GM12878 (cell line): ENCODE measurements around the gene TSLP. TPM values are rescaled to one million over a fixed set of nuclear protein-coding genes. Genes with fewer than 3 reads are reported as not detected.

Source experiments
- ATAC-seq: fragments of 200-7000 bp; cut with Tn5 transposase; 3 replicates; pipeline ENCODE4 v1.9.1; 2020; ENCODE audit warnings: mild to moderate bottlenecking, moderate library complexity
- BruUV-seq: library from RNA; stranded (reverse); fragments of 400-500 nt; replicated peaks from 2 replicates; lab custom pipeline; 2021; lab: Mats Ljungman, UMichigan
- CTCF ChIA-PET: fragments of 300-600 bp; sonication (Branson Sonifier 250); formaldehyde crosslinking; extraction: SDS; loops from one replicate; lab custom pipeline; 2021; ENCODE audit warnings: inconsistent platforms; lab: Yijun Ruan, JAX
- POLR2A ChIA-PET: fragments of 350-600 bp; formaldehyde crosslinking; extraction: SDS; loops from one replicate; lab custom pipeline; 2021; ENCODE audit warnings: inconsistent platforms; lab: Charles Lee
- RAD21 ChIA-PET: fragments of 300-600 bp; sonication (Branson Sonifier 250); formaldehyde crosslinking; loops from one replicate; lab custom pipeline; 2023; ENCODE audit warnings: antibody characterized with exemption; ENCODE audit not compliant: unreplicated experiment; lab: Charles Lee
- SMC1A ChIA-PET: fragments of 300-600 bp; sonication (Branson Sonifier 250); formaldehyde crosslinking; loops from one replicate; lab custom pipeline; 2023; ENCODE audit not compliant: unreplicated experiment, uncharacterized antibody; lab: Charles Lee
- DNase-seq: peaks from one replicate; pipeline ENCODE4 v3.0.0-alpha.2; 2011; ENCODE audit warnings: low read depth, low spot score
- FAIRE-seq: peaks from 3 replicates; lab custom pipeline; 2011; peaks lifted over from hg19 to GRCh38; lab: Jason Lieb, UNC
- H2AFZ ChIP-seq: 2 replicates; pipeline ENCODE4 v1.6.0; 2011; ENCODE audit warnings: low read depth, low read length, control low read depth; ENCODE audit not compliant: control insufficient read depth
- H3K27ac ChIP-seq: 2 replicates; pipeline ENCODE4 v1.5.1; 2011; ENCODE audit warnings: control low read depth; ENCODE audit not compliant: control insufficient read depth, insufficient read depth
- H3K27me3 ChIP-seq, 2 experiments: replicated peaks in 1 of 2; 2 replicates each; pipeline versions ENCODE4 v1.6.0 to v1.6.1; 2011; ENCODE audit warnings: low read length in 1 of 2; ENCODE audit not compliant: control insufficient read depth in 2 of 2, insufficient read depth in 2 of 2
- H3K36me3 ChIP-seq, 2 experiments: 2 replicates each; pipeline ENCODE4 v1.5.1; 2011; ENCODE audit warnings: low read length in 1 of 2; ENCODE audit not compliant: control insufficient read depth in 2 of 2, insufficient read depth in 2 of 2
- H3K4me1 ChIP-seq: 2 replicates; pipeline ENCODE4 v1.6.1; 2011; ENCODE audit warnings: mild to moderate bottlenecking, low read length, moderate library complexity, mixed read lengths; ENCODE audit not compliant: control insufficient read depth, insufficient read depth
- H3K4me2 ChIP-seq: 2 replicates; pipeline ENCODE4 v1.6.0; 2011; ENCODE audit warnings: control low read depth; ENCODE audit not compliant: control insufficient read depth, insufficient read depth
- H3K4me3 ChIP-seq: fragments of 200-600 bp; sonication (generic); 2 replicates; pipeline ENCODE4 v1.5.1; 2016
- H3K79me2 ChIP-seq: 2 replicates; pipeline ENCODE4 v1.6.0; 2011; ENCODE audit warnings: low read length; ENCODE audit not compliant: control insufficient read depth, insufficient read depth
- H3K9ac ChIP-seq: 2 replicates; pipeline ENCODE4 v1.8.0; 2011; ENCODE audit warnings: low read length, control low read depth, mixed read lengths; ENCODE audit not compliant: control insufficient read depth, insufficient read depth
- H3K9me3 ChIP-seq: replicated peaks from 3 replicates; pipeline ENCODE4 v1.5.1; 2011; ENCODE audit warnings: mild to moderate bottlenecking, low read length; ENCODE audit not compliant: control insufficient read depth, insufficient read depth
- H4K20me1 ChIP-seq: 2 replicates; pipeline ENCODE4 v1.6.0; 2011; ENCODE audit not compliant: control insufficient read depth, insufficient read depth
- BMI1 ChIP-seq: fragments of 450-650 bp; IDR thresholded peaks from 2 replicates; pipeline ENCODE4 v1.6.1; 2016; ENCODE audit warnings: mild to moderate bottlenecking, moderate library complexity, borderline replicate concordance
- CHD1 ChIP-seq: IDR thresholded peaks from 2 replicates; pipeline ENCODE4 v1.6.1; 2012; ENCODE audit warnings: low read depth, low read length, improper control_type of control experiment
- ETV6 ChIP-seq, 2 experiments: fragments of 450-650 bp in 1 of 2; IDR thresholded peaks in 1 of 2; conservative IDR thresholded peaks in 1 of 2; 2 replicates each; pipeline ENCODE4 v1.6.1; 2014; ENCODE audit warnings: antibody characterized with exemption in 1 of 2, borderline replicate concordance in 1 of 2, low read depth in 1 of 2, mild to moderate bottlenecking in 1 of 2, moderate library complexity in 1 of 2
- KAT2A ChIP-seq: conservative IDR thresholded peaks from 2 replicates; pipeline ENCODE4 v1.6.1; 2011; ENCODE audit warnings: low read depth, low read length; ENCODE audit not compliant: control insufficient read depth
- LARP7 ChIP-seq: fragments of 450-650 bp; IDR thresholded peaks from 2 replicates; pipeline ENCODE4 v1.6.1; 2017; ENCODE audit warnings: mild to moderate bottlenecking
- NBN ChIP-seq: fragments of 450-650 bp; IDR thresholded peaks from 2 replicates; pipeline ENCODE4 v1.6.1; 2016
- NFIC ChIP-seq: IDR thresholded peaks from 2 replicates; pipeline ENCODE4 v1.6.1; 2012; ENCODE audit warnings: low read depth, mild to moderate bottlenecking, inconsistent platforms, low read length, moderate library complexity
- NFYB ChIP-seq: IDR thresholded peaks from 2 replicates; pipeline ENCODE4 v1.6.1; 2011; ENCODE audit warnings: low read depth, mild to moderate bottlenecking, low read length, improper control_type of control experiment, moderate library complexity; ENCODE audit not compliant: insufficient read depth
- POLR2A ChIP-seq: IDR thresholded peaks from 2 replicates; pipeline ENCODE4 v1.6.1; 2011; ENCODE audit warnings: low read depth, mild to moderate bottlenecking, low read length
- RCOR1 ChIP-seq: conservative IDR thresholded peaks from 2 replicates; pipeline ENCODE4 v1.6.1; 2012; ENCODE audit warnings: low read depth, low read length, improper control_type of control experiment
- SMARCA5 ChIP-seq: fragments of 450-650 bp; IDR thresholded peaks from 2 replicates; pipeline ENCODE4 v1.6.1; 2017; ENCODE audit warnings: mild to moderate bottlenecking
- WGBS: methylation state at CpG from one replicate; pipeline ENCODE4 v1.1.6; 2016; ENCODE audit warnings: low lambda C conversion rate; ENCODE audit not compliant: insufficient replicate concordance, insufficient coverage; ENCODE audit errors: missing lambda C conversion rate; 5-methylcytosine and 5-hydroxymethylcytosine counted together
- in situ Hi-C: fragments of 300-500 bp; cut with MboI; formaldehyde crosslinking; loops from 9 replicates; pipeline ENCODE4 v1.14.3; 2018; ENCODE audit warnings: mixed read lengths
- intact Hi-C: fragments of 100-400 bp; cut with micrococcal nuclease; formaldehyde crosslinking; loops from one replicate; pipeline ENCODE4 v1.14.2; 2022; ENCODE audit not compliant: unreplicated experiment
- polyA plus RNA-seq, 11 experiments: library from polyadenylated mRNA; depleted of rRNA in 4 of 11; unstranded in 6 of 11; stranded (reverse) in 5 of 11; fragments of >200 nt; fragmentation: Nextera tagmentation in 4 of 11; fragmentation: Illumina TruSeq in 1 of 11; extraction: Ambion mirVana in 4 of 11; extraction: Trizol in 1 of 11; gene quantifications; 1 replicate in 1 of 11; 2 replicates in 10 of 11; pipeline versions ENCODE4 v1.2.1 to v1.2.3, GENCODE V29; 2011 to 2016; ENCODE audit warnings: inconsistent platforms in 2 of 11, missing spikeins in 2 of 11, low read depth in 1 of 11
- total RNA-seq, 4 experiments: library from RNA; depleted of rRNA in 3 of 4; stranded (reverse); fragments of >200 nt in 3 of 4; fragmentation: Illumina TruSeq in 1 of 4; extraction: Trizol in 1 of 4; gene quantifications; 2 replicates each; pipeline versions ENCODE4 v1.2.1 to v1.2.3, GENCODE V29; 2013 to 2021
- TF ChIP-seq, protein P1 (sequence below): fragments of 450-650 bp; IDR thresholded peaks from 2 replicates; pipeline ENCODE4 v1.6.1; 2017; ENCODE audit warnings: mild to moderate bottlenecking, moderate library complexity
- TF ChIP-seq, protein P2 (sequence below): IDR thresholded peaks from 2 replicates; pipeline ENCODE4 v1.6.1; 2011; ENCODE audit warnings: borderline replicate concordance, low read depth, mild to moderate bottlenecking, moderate library complexity, low read length; ENCODE audit not compliant: insufficient read depth, poor library complexity, severe bottlenecking
- TF ChIP-seq, protein P3 (sequence below): IDR thresholded peaks from 2 replicates; pipeline ENCODE4 v1.6.1; 2011; ENCODE audit warnings: low read depth, low read length, improper control_type of control experiment, borderline replicate concordance
- TF ChIP-seq, protein P4 (sequence below): fragments of 450-650 bp; formaldehyde crosslinking; IDR thresholded peaks from 2 replicates; pipeline ENCODE4 v1.4.0; 2020; ENCODE audit warnings: mild to moderate bottlenecking, moderate library complexity

TSLP gene
- total and polyA plus RNA-seq, 10 of the 15 experiments (the other 5 are each of a cell fraction or from before 2014, with no cell fraction given): 0.05 to 0.32 TPM; not detected in 8

DNA sequence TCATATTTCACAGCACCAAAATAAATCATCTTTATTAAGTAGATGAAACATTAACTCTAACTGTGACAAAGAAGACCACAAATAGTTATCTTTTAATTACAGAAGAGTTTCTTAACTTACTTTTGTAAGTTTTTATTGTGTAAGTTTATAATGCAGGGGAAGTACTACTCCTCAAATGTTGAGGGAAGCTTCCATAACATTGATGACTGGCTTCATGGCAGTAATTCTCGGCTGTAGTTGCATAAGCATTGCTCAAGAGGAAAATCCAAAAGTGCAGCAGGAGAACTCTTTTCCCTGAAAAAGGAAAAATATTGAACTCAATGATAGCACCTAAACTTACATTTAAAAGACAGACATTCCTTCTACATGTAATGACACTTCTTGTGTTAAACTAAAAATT is 4.6 kb downstream of the TSLP start:
- ATAC-seq: no peak
- H2AFZ ChIP-seq: no peak overlapping the region
- H3K27ac ChIP-seq: no peak overlapping the region
- H3K9ac ChIP-seq: no peak overlapping the region
- ChIA-PET SMC1A (no interaction called here), CTCF (no interaction called here), POLR2A (no interaction called here), RAD21 (no interaction called here)
- in situ Hi-C loops (no loop called here), intact Hi-C loops (no loop called here)
- no peak for DNase-seq
- H3K4me1 ChIP-seq: no peaks in the 10 kb centered on the region
- H3K27me3 ChIP-seq: peaks cover 2 to 22% of the 10 kb centered on the region in 2 experiments
- no TSS peak for BruUV-seq
- no peak overlapping the region for H3K4me3 ChIP-seq
- FAIRE-seq: no peak
- H3K4me2 ChIP-seq: no peak overlapping the region
- H3K79me2 ChIP-seq: no peaks in the 10 kb centered on the region
- no peaks in the 10 kb centered on the region for H3K36me3 ChIP-seq
- H3K9me3 ChIP-seq: no peaks in the 10 kb centered on the region
- no peaks in the 10 kb centered on the region for H4K20me1 ChIP-seq
- WGBS: 62% methylated on average over 1 of the region's 1 CpG
- TF ChIP-seq, protein P1, sequence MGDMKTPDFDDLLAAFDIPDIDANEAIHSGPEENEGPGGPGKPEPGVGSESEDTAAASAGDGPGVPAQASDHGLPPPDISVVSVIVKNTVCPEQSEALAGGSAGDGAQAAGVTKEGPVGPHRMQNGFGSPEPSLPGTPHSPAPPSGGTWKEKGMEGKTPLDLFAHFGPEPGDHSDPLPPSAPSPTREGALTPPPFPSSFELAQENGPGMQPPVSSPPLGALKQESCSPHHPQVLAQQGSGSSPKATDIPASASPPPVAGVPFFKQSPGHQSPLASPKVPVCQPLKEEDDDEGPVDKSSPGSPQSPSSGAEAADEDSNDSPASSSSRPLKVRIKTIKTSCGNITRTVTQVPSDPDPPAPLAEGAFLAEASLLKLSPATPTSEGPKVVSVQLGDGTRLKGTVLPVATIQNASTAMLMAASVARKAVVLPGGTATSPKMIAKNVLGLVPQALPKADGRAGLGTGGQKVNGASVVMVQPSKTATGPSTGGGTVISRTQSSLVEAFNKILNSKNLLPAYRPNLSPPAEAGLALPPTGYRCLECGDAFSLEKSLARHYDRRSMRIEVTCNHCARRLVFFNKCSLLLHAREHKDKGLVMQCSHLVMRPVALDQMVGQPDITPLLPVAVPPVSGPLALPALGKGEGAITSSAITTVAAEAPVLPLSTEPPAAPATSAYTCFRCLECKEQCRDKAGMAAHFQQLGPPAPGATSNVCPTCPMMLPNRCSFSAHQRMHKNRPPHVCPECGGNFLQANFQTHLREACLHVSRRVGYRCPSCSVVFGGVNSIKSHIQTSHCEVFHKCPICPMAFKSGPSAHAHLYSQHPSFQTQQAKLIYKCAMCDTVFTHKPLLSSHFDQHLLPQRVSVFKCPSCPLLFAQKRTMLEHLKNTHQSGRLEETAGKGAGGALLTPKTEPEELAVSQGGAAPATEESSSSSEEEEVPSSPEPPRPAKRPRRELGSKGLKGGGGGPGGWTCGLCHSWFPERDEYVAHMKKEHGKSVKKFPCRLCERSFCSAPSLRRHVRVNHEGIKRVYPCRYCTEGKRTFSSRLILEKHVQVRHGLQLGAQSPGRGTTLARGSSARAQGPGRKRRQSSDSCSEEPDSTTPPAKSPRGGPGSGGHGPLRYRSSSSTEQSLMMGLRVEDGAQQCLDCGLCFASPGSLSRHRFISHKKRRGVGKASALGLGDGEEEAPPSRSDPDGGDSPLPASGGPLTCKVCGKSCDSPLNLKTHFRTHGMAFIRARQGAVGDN: no peak
- TF ChIP-seq, protein P2, sequence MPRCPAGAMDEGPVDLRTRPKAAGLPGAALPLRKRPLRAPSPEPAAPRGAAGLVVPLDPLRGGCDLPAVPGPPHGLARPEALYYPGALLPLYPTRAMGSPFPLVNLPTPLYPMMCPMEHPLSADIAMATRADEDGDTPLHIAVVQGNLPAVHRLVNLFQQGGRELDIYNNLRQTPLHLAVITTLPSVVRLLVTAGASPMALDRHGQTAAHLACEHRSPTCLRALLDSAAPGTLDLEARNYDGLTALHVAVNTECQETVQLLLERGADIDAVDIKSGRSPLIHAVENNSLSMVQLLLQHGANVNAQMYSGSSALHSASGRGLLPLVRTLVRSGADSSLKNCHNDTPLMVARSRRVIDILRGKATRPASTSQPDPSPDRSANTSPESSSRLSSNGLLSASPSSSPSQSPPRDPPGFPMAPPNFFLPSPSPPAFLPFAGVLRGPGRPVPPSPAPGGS: no peak
- TF ChIP-seq, protein P3, sequence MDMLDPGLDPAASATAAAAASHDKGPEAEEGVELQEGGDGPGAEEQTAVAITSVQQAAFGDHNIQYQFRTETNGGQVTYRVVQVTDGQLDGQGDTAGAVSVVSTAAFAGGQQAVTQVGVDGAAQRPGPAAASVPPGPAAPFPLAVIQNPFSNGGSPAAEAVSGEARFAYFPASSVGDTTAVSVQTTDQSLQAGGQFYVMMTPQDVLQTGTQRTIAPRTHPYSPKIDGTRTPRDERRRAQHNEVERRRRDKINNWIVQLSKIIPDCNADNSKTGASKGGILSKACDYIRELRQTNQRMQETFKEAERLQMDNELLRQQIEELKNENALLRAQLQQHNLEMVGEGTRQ: no peak
- TF ChIP-seq KAT2A: no peak
- TF ChIP-seq NFYB: no peak
- TF ChIP-seq LARP7: no peak
- no peak for TF ChIP-seq ETV6 (conservative IDR thresholded peaks at IDR 0.05 in 1 of 2, IDR thresholded peaks at IDR 0.05 in 1 of 2; ENCODE audit: borderline replicate concordance in 1 of 2, low read depth in 1 of 2)
- TF ChIP-seq POLR2A: no peak
- no peak for TF ChIP-seq NBN
- TF ChIP-seq, protein P4, sequence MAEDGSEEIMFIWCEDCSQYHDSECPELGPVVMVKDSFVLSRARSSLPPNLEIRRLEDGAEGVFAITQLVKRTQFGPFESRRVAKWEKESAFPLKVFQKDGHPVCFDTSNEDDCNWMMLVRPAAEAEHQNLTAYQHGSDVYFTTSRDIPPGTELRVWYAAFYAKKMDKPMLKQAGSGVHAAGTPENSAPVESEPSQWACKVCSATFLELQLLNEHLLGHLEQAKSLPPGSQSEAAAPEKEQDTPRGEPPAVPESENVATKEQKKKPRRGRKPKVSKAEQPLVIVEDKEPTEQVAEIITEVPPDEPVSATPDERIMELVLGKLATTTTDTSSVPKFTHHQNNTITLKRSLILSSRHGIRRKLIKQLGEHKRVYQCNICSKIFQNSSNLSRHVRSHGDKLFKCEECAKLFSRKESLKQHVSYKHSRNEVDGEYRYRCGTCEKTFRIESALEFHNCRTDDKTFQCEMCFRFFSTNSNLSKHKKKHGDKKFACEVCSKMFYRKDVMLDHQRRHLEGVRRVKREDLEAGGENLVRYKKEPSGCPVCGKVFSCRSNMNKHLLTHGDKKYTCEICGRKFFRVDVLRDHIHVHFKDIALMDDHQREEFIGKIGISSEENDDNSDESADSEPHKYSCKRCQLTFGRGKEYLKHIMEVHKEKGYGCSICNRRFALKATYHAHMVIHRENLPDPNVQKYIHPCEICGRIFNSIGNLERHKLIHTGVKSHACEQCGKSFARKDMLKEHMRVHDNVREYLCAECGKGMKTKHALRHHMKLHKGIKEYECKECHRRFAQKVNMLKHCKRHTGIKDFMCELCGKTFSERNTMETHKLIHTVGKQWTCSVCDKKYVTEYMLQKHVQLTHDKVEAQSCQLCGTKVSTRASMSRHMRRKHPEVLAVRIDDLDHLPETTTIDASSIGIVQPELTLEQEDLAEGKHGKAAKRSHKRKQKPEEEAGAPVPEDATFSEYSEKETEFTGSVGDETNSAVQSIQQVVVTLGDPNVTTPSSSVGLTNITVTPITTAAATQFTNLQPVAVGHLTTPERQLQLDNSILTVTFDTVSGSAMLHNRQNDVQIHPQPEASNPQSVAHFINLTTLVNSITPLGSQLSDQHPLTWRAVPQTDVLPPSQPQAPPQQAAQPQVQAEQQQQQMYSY: no peak
- TF ChIP-seq CHD1: no peak
- no peak for TF ChIP-seq RCOR1
- TF ChIP-seq SMARCA5: no peak
- TF ChIP-seq BMI1: no peak
- no peak for TF ChIP-seq NFIC
